BJ (cell line): ENCODE results near the gene ZNF490. TPM values are rescaled to one million over a fixed set of nuclear protein-coding genes. Genes with fewer than 3 reads are reported as not detected.
A peak's percentile ranks its signal among the peaks of the same experiment; 100 is the strongest.
"Not testable (repeated sequence)": the region's sequence is repeated elsewhere in the genome, so short reads cannot be mapped to it uniquely, and the experiment has no call there.

Source experiments
- CTCF ChIA-PET: fragments of 350-600 bp; formaldehyde crosslinking; extraction: SDS; loops from one replicate; lab custom pipeline; 2021; ENCODE audit warnings: antibody characterized with exemption, inconsistent platforms; lab: Yijun Ruan, JAX
- POLR2A ChIA-PET: fragments of 300-600 bp; sonication (Branson Sonifier 250); formaldehyde crosslinking; extraction: SDS; loops from one replicate; lab custom pipeline; 2021; ENCODE audit warnings: antibody characterized with exemption; lab: Charles Lee
- DNase-seq: peaks from one replicate; pipeline ENCODE4 v3.0.0-alpha.2; 2011; ENCODE audit warnings: low read depth
- H3K27me3 ChIP-seq: 2 replicates; pipeline ENCODE4 v1.6.0; 2011; ENCODE audit warnings: low read length; ENCODE audit not compliant: control insufficient read depth, insufficient read depth
- H3K36me3 ChIP-seq: 2 replicates; pipeline ENCODE4 v1.5.1; 2011; ENCODE audit warnings: low read length; ENCODE audit not compliant: control insufficient read depth, insufficient read depth
- H3K4me3 ChIP-seq: 2 replicates; pipeline ENCODE4 v1.5.1; 2011; ENCODE audit warnings: low read depth, mild to moderate bottlenecking, control low read depth, low read length
- CTCF ChIP-seq: IDR thresholded peaks from 2 replicates; pipeline ENCODE4 v1.5.1; 2011; ENCODE audit warnings: low read depth, mild to moderate bottlenecking, control low read depth, inconsistent platforms, low read length, moderate library complexity; ENCODE audit not compliant: insufficient read depth
- polyA plus RNA-seq: library from polyadenylated mRNA; depleted of rRNA; stranded (reverse); fragments of >200 nt; gene quantifications from 2 replicates; pipeline ENCODE4 v1.2.3, GENCODE V29; 2011

ZNF490 gene
- polyA plus RNA-seq, 1 experiment, result 1.6 TPM

GRCh38 chr19:12646551-12646950 lies 35.9 kb upstream of the ZNF490 start:
- no peaks in the 10 kb centered on the region for H3K27me3 ChIP-seq
- ChIA-PET POLR2A (no interaction called here), CTCF (no interaction called here)
- no peak for TF ChIP-seq CTCF
- no peak for DNase-seq
- H3K36me3 ChIP-seq, result no peaks in the 10 kb centered on the region; the same call in 1 of the 2 replicates
- H3K4me3 ChIP-seq, result no peak overlapping the region

- POLR2A ChIA-PET, H3K4me3 ChIP-seq, H3K36me3 ChIP-seq, DNase-seq, CTCF ChIA-PET, H3K27me3 ChIP-seq: not testable (repeated sequence)
Measured at GRCh38 chr19:12643716-12644115, 33.1 kb upstream of the ZNF490 start.

GRCh38 chr19:12642506-12642905 lies 31.9 kb upstream of the ZNF490 start:
- ChIA-PET CTCF (no interaction called here), POLR2A (no interaction called here)
- no peak overlapping the region for H3K4me3 ChIP-seq
- no peak for DNase-seq
- no peaks in the 10 kb centered on the region for H3K36me3 ChIP-seq
- no peak for TF ChIP-seq CTCF
- no peaks in the 10 kb centered on the region for H3K27me3 ChIP-seq

- TF ChIP-seq CTCF, result no peak
- H3K27me3 ChIP-seq, result no peaks in the 10 kb centered on the region
- DNase-seq, result no peak
- POLR2A ChIA-PET, result no interaction called here
- H3K36me3 ChIP-seq, result no peaks in the 10 kb centered on the region
- H3K4me3 ChIP-seq, result no peak overlapping the region
- CTCF ChIA-PET, result no interaction called here
Measured at GRCh38 chr19:12641456-12641855, 30.8 kb upstream of the ZNF490 start.

GRCh38 chr19:12639901-12640613 lies 29.4 kb upstream of the ZNF490 start:
- no peak overlapping the region for H3K4me3 ChIP-seq
- CTCF ChIA-PET, result interaction anchor here (0.6 to 2.6 kb wide), 16 partner anchors 9 to 88 kb away, joined by 3 to 8 read pairs (median 4); partner anchors contain the start of gene ZNF791
- POLR2A ChIA-PET, result no interaction called here

More at GRCh38 chr19:12639901-12640613, 29.4 kb upstream of the ZNF490 start:
- DNase-seq, result peak; percentile 26
- peak; percentile 87 for TF ChIP-seq CTCF
- no peaks in the 10 kb centered on the region for H3K27me3 ChIP-seq
- no peaks in the 10 kb centered on the region for H3K36me3 ChIP-seq
